Bronchial epithelial cell (primary cell): ENCODE measurements around the gene BCO1. TPM values are rescaled to one million over a fixed set of nuclear protein-coding genes. Genes with fewer than 3 reads are reported as not detected.

Source experiments
- DNase-seq: peaks from one replicate; pipeline ENCODE4 v3.0.0-alpha.2; 2010; ENCODE audit warnings: low read depth
- FAIRE-seq: peaks from 2 replicates; lab custom pipeline; 2011; peaks lifted over from hg19 to GRCh38; lab: Jason Lieb, UNC
- H3K27me3 ChIP-seq: 2 replicates; pipeline ENCODE4 v1.5.1; 2011; ENCODE audit warnings: low read length; ENCODE audit not compliant: control insufficient read depth, insufficient read depth
- H3K36me3 ChIP-seq: 2 replicates; pipeline ENCODE4 v1.5.1; 2011; ENCODE audit warnings: low read length; ENCODE audit not compliant: control insufficient read depth, insufficient read depth
- H3K4me3 ChIP-seq: 2 replicates; pipeline ENCODE4 v1.5.1; 2011; ENCODE audit warnings: mild to moderate bottlenecking, low read depth, low read length, control low read depth
- CTCF ChIP-seq: IDR thresholded peaks from 2 replicates; pipeline ENCODE4 v1.5.1; 2011; ENCODE audit warnings: mild to moderate bottlenecking, moderate library complexity, low read length, control low read depth, inconsistent platforms; ENCODE audit not compliant: insufficient read depth, severe bottlenecking
- total RNA-seq: library from RNA; depleted of rRNA; stranded (reverse); fragments of >200 nt; gene quantifications from 2 replicates; pipeline ENCODE4 v1.2.1, GENCODE V29; 2014

BCO1 gene
- total RNA-seq, 1 donor from 2014 or later, result not detected

GRCh38 chr16:81321536-81321935, 83.0 kb downstream of the BCO1 start:
- Histone ChIP-seq H3K27me3 (no peaks in the 10 kb centered on the region), H3K4me3 (no peak overlapping the region), H3K36me3 (no peaks in the 10 kb centered on the region)
- no peak for FAIRE-seq
- no peak for DNase-seq
- no peak for TF ChIP-seq CTCF

- no peak for FAIRE-seq
- Histone ChIP-seq H3K27me3 (no peaks in the 10 kb centered on the region), H3K36me3 (no peaks in the 10 kb centered on the region), H3K4me3 (no peak overlapping the region)
- TF ChIP-seq CTCF, result no peak
- no peak for DNase-seq
Observed at GRCh38 chr16:81324808-81325207, 86.3 kb downstream of the BCO1 start.

GRCh38 chr16:81327011-81327410, 88.5 kb downstream of the BCO1 start:
- no peak for TF ChIP-seq CTCF
- H3K27me3 ChIP-seq, result no peaks in the 10 kb centered on the region
- no peak overlapping the region for H3K4me3 ChIP-seq
- no peak for DNase-seq
- no peak for FAIRE-seq
- no peaks in the 10 kb centered on the region for H3K36me3 ChIP-seq

- FAIRE-seq, result no peak
- H3K4me3 ChIP-seq, result no peak overlapping the region
Observed at GRCh38 chr16:81327447-81328196, 89.1 kb downstream of the BCO1 start.

GRCh38 chr16:81329947-81330346, 91.5 kb downstream of the BCO1 start:
- no peaks in the 10 kb centered on the region for H3K27me3 ChIP-seq
- DNase-seq (no peak), FAIRE-seq (no peak)
- no peak overlapping the region for H3K4me3 ChIP-seq
- TF ChIP-seq CTCF, result no peak
- no peaks in the 10 kb centered on the region for H3K36me3 ChIP-seq

More at GRCh38 chr16:81327447-81328196, 89.1 kb downstream of the BCO1 start:
- Histone ChIP-seq H3K36me3 (no peaks in the 10 kb centered on the region), H3K27me3 (no peaks in the 10 kb centered on the region)
- DNase-seq, result peak; percentile 81
- TF ChIP-seq CTCF, result no peak

- Histone ChIP-seq H3K36me3 (no peaks in the 10 kb centered on the region), H3K27me3 (no peaks in the 10 kb centered on the region), H3K4me3 (no peak overlapping the region)
- FAIRE-seq (no peak), DNase-seq (peak; percentile 38)
- no peak for TF ChIP-seq CTCF
Observed at GRCh38 chr16:81333356-81333755, 94.9 kb downstream of the BCO1 start.
